Eye (tissue), 1 donor: ENCODE data around the gene PUSL1.

ENCODE experiments used
- DNase-seq: peaks from one replicate; pipeline ENCODE4 v3.0.0-alpha.2; 2015

Gene PUSL1

DNA sequence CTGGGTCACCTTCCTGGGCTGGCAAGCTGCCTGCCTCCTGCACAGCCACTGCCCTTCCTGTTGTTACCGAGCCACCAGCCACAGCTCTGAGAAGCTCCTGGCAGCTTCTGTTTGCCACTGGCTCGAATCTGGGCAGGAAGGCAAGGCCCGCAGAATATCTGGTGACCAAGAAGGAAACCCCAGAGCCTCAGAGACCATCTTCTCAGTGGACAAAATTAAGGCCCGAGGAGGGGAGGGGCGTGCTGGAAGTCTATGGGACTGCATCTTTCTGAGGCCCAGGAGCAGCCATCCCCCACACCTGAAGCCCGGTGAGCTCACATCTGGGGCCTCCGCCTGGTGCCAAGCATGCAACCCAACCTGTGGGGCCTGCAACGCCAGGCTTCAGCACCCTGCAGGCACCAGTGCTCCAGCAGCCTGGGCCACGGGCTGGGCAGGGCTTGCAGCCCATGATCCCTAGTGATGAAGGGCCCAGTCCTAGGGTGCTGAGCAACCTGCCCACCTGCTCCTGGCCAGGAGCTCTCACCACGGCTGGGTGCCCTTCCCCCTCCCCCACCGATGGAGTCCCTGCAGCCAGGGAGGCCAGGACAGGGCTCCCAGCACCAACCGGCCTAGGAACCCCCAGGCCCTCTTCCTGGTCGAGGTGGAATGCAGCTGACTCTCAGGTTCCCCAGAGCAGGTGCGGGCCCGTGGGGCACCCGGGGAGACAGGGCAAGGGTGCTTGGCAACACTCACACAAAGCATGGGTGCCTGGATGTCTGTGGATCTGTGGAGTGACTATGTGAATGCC, 17.1 kb downstream of the PUSL1 start:
- no peak for DNase-seq

- no peak for DNase-seq
Observed at GRCh38 chr1:1326075-1326605, 17.7 kb downstream of the PUSL1 start.

- DNase-seq: no peak
Observed at GRCh38 chr1:1327291-1327690, 18.9 kb downstream of the PUSL1 start.

DNA sequence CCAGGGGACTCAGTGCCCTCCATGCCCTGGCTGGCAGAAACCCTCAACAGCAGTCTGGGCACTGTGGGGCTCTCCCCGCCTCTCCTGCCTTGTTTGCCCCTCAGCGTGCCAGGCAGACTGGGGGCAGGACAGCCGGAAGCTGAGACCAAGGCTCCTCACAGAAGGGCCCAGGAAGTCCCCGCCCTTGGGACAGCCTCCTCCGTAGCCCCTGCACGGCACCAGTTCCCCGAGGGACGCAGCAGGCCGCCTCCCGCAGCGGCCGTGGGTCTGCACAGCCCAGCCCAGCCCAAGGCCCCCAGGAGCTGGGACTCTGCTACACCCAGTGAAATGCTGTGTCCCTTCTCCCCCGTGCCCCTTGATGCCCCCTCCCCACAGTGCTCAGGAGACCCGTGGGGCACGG, 19.9 kb downstream of the PUSL1 start:
- DNase-seq: no peak

GRCh38 chr1:1329304-1330210, 21.2 kb downstream of the PUSL1 start:
- no peak for DNase-seq

- DNase-seq: no peak
Observed at GRCh38 chr1:1330366-1331067, 22.1 kb downstream of the PUSL1 start.

GRCh38 chr1:1331068-1331965, 22.9 kb downstream of the PUSL1 start, which contains the start of gene TAS1R3:
Gene TAS1R3 (plus strand): TSS chr1:1331280. CDS start chr1:1331346, 66 bp downstream.
- DNase-seq: peak; percentile 27

DNA sequence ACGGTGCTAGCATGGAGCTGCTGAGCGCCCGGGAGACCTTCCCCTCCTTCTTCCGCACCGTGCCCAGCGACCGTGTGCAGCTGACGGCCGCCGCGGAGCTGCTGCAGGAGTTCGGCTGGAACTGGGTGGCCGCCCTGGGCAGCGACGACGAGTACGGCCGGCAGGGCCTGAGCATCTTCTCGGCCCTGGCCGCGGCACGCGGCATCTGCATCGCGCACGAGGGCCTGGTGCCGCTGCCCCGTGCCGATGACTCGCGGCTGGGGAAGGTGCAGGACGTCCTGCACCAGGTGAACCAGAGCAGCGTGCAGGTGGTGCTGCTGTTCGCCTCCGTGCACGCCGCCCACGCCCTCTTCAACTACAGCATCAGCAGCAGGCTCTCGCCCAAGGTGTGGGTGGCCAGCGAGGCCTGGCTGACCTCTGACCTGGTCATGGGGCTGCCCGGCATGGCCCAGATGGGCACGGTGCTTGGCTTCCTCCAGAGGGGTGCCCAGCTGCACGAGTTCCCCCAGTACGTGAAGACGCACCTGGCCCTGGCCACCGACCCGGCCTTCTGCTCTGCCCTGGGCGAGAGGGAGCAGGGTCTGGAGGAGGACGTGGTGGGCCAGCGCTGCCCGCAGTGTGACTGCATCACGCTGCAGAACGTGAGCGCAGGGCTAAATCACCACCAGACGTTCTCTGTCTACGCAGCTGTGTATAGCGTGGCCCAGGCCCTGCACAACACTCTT, 23.8 kb downstream of the PUSL1 start:
- no peak for DNase-seq

DNA sequence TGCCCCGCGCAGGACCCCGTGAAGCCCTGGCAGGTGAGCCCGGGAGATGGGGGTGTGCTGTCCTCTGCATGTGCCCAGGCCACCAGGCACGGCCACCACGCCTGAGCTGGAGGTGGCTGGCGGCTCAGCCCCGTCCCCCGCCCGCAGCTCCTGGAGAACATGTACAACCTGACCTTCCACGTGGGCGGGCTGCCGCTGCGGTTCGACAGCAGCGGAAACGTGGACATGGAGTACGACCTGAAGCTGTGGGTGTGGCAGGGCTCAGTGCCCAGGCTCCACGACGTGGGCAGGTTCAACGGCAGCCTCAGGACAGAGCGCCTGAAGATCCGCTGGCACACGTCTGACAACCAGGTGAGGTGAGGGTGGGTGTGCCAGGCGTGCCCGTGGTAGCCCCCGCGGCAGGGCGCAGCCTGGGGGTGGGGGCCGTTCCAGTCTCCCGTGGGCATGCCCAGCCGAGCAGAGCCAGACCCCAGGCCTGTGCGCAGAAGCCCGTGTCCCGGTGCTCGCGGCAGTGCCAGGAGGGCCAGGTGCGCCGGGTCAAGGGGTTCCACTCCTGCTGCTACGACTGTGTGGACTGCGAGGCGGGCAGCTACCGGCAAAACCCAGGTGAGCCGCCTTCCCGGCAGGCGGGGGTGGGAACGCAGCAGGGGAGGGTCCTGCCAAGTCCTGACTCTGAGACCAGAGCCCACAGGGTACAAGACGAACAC, 24.5 kb downstream of the PUSL1 start:
- no peak for DNase-seq

GRCh38 chr1:1333551-1334241, 25.3 kb downstream of the PUSL1 start:
- DNase-seq: no peak

GRCh38 chr1:1334835-1335234, 26.4 kb downstream of the PUSL1 start:
- no peak for DNase-seq

- no peak for DNase-seq
Observed at GRCh38 chr1:1335283-1335682, 26.9 kb downstream of the PUSL1 start.

DNA sequence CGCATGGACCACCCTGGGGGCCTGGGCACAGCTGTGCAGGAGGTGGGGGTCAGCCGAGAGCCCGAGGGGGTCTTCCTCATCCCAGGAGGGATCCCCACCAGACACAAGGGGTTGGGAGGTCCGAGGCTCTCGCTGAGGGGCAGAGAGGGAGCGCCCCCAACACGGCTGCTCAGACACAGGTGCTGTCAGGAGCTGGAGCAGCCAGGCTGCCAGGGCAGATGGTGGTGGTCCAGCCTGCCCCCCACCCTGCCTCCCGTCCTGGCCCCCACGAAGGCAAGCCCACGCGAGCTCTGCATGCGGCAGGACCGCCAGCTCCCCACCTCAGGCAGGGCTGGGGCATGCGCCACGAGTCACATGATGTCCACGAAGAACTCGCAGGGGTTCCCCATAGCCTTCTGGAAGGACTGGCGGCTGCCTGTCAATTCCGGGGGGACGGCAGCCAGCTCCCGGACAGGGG, 27.4 kb downstream of the PUSL1 start:
- DNase-seq: no peak

DNA sequence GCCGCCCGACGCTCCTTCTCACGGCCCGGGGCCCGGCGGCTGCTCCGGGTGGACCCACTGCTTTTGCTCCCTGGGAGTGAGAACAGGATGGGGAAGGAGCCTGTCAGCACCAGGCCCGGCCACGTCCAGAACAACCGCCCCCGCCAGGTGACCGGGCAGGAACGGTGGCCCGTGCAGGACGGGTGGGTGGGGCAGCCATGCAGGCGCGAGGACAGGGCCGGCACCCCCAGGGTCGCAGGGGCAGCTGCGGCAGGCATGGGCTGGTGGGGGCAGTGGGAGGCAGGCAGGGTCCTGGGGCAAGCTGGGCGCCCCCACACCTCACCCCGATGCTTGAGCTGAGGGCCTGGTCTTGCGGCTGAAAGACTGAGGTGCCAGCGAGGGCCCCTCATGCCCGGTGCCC, 28.0 kb downstream of the PUSL1 start:
- DNase-seq: no peak

- no peak for DNase-seq
Observed at GRCh38 chr1:1336931-1337792, 28.8 kb downstream of the PUSL1 start.

- no peak for DNase-seq
Observed at GRCh38 chr1:1337793-1338147, 29.4 kb downstream of the PUSL1 start.

DNA sequence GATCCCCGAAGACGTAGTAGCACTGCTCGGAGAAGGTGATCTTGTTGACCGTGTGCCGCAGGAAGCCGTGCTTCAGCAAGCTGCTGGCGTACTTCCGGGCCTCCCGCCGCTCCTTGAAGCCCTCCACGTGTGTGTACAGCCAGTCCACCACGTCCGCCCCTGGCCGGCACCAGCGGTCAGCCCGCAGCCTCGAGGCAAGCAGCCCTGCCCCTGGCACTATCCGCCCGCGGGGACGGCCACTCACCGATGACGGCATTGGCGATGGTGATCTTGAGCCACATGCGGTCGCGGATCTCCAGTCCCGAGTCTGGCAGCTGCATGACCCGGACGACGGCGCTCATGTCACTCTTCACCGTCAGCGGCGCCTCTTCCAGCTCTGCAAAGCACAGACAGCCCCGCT, 29.9 kb downstream of the PUSL1 start:
- DNase-seq: no peak

GRCh38 chr1:1340185-1340584, 31.8 kb downstream of the PUSL1 start:
- no peak for DNase-seq
